GM12891 (cell line): ENCODE data around the gene EYA2.
A peak's percentile ranks its signal among the peaks of the same experiment; 100 is the strongest.

Source experiments
- DNase-seq: peaks from one replicate; pipeline ENCODE4 v3.0.0; 2011; ENCODE audit warnings: low spot score; ENCODE audit not compliant: insufficient read length
- FAIRE-seq: peaks from 2 replicates; lab custom pipeline; 2011; peaks lifted over from hg19 to GRCh38; lab: Jason Lieb, UNC
- PAX5 ChIP-seq: IDR thresholded peaks from 2 replicates; pipeline ENCODE4 v1.6.1; 2011; ENCODE audit warnings: low read length, moderate library complexity, mild to moderate bottlenecking; ENCODE audit not compliant: insufficient read depth, severe bottlenecking
- POLR2A ChIP-seq: IDR thresholded peaks from 2 replicates; pipeline ENCODE4 v1.6.1; 2011; ENCODE audit warnings: low read depth, low read length, control low read depth
- POLR2AphosphoS5 ChIP-seq: IDR thresholded peaks from 2 replicates; pipeline ENCODE4 v1.6.1; 2011; ENCODE audit warnings: low read depth, low read length, control low read depth
- POU2F2 ChIP-seq: IDR thresholded peaks from 2 replicates; pipeline ENCODE4 v1.6.1; 2011; ENCODE audit warnings: low read depth, mild to moderate bottlenecking, control low read depth, low read length, moderate library complexity
- SPI1 ChIP-seq: IDR thresholded peaks from 2 replicates; pipeline ENCODE4 v1.6.1; 2011; ENCODE audit warnings: low read depth, low read length, control low read depth
- TAF1 ChIP-seq: IDR thresholded peaks from 2 replicates; pipeline ENCODE4 v1.6.1; 2011; ENCODE audit warnings: low read depth, low read length, control low read depth

The EYA2 gene

GRCh38 chr20:47139934-47140535 lies 245.4 kb downstream of the EYA2 start:
- DNase-seq: no peak
- FAIRE-seq: no peak
- TF ChIP-seq POLR2A (no peak), POLR2AphosphoS5 (no peak), POU2F2 (no peak), SPI1 (no peak), TAF1 (no peak), PAX5 (no peak)

- FAIRE-seq (no peak), DNase-seq (no peak)
- TF ChIP-seq POLR2AphosphoS5 (no peak), POU2F2 (no peak), PAX5 (no peak)
These were observed 246.8 kb downstream of the EYA2 start for GRCh38 chr20:47141350-47141921.

DNA sequence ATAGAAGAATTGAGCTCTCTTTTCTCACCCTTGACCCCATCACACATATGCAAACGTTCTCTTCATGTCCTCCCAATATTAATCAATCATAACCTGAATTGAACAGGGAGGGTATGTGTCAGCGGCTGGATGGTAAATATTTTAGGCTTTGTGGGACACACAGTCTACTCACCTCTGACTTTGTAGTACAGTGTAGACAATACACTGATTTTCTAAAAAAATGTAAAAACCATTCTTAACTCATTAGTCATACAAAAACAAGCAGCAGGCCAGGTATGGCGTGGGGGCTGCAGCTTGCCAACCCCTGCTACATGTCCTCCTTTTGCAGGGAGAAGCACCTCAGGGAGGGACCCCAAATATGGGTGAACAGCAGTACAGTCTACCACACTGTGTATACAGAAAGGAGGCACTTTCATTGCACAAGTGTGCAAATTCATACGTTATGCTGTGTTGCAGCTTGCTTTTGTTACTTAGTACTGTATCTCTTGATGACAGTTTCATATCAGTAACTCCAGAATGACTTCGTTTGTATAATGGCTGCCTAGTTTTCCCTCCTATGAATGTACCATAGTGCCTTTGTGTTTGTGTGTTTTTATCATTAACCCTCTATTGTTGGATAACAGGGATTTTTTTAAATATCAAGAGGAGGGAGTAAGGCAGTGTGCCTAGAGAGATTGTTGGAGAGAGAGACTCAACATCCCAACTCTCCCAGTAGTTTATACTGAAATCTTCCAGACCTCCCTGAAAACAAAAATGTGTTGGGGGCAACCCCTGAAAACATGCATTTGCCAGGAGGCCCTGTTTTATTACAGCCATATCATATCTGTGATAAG lies 247.5 kb downstream of the EYA2 start:
- no peak for FAIRE-seq
- TF ChIP-seq TAF1 (no peak), POLR2A (no peak), PAX5 (no peak), POU2F2 (no peak), POLR2AphosphoS5 (no peak), SPI1 (no peak)
- DNase-seq: no peak

- no peak for TF ChIP-seq SPI1
- TF ChIP-seq POU2F2: no peak
- TF ChIP-seq PAX5: no peak
- no peak for TF ChIP-seq POLR2AphosphoS5
- TF ChIP-seq POLR2A: no peak
- TF ChIP-seq TAF1: no peak
- FAIRE-seq (no peak), DNase-seq (no peak)
These were observed 248.1 kb downstream of the EYA2 start for GRCh38 chr20:47142774-47143170.

DNA sequence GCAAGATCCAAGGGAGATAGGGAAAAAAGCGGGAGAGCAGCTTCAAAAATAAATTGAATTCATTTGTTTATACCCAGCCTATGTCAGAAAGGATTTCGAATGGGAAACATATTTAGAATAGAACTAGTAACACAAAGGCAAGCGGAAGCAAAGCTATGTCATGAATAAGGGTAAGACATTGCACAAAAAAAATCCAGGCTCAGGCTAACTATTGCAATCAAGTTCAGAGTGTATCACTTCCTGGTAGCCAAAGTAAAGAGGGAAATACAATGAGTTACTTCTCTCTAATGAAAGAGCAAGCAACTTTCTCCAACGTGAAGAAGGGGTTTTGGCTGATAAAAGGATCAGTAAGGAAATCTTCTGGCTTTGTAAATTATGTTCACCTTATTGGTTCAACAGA lies 249.0 kb downstream of the EYA2 start:
- FAIRE-seq (no peak), DNase-seq (no peak)
- TF ChIP-seq POLR2A (no peak), PAX5 (no peak), POLR2AphosphoS5 (no peak), TAF1 (no peak), SPI1 (no peak), POU2F2 (no peak)

DNA sequence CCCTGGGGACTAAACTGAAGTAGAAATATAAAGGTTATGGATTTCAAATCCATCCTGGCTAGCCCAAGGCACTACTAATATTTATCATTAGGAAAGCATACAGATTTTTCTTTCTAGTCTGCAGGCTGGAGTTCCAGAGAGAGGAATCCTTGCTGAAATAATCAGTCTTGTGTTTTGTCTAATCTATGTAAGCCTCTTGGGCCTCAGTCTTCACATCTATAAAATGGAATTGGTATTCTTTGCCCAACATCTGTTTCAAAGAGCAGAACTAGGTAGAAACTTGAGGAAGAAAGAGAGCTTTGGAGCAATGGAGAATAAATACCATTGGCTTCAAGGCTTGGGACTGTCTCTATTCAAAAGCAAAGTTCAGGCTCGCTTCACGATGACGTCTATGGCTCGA lies 249.8 kb downstream of the EYA2 start:
- DNase-seq: no peak
- no peak for FAIRE-seq
- TF ChIP-seq TAF1 (no peak), POLR2A (no peak), PAX5 (no peak), SPI1 (no peak), POU2F2 (no peak), POLR2AphosphoS5 (no peak)

DNA sequence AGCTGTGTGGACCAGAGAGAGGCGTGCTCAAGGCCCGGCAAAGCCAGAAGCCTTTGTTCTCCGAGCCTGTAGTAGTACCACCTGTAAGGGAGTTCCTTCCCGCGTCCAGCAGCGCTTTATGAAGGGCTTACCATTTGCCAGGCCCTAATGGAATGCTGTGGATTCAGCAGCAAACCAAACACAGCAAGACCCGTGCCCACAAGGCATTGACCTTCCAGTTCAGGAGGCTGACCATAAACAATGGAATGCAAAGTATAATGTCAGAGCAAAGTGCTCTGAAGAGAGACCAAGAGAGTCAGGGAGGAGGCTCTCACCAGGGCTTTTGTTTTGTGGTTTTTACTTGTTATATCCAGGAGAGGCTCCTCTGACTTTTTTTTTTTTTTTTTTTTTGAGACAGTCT lies 252.0 kb downstream of the EYA2 start:
- TF ChIP-seq SPI1 (no peak), PAX5 (no peak), POLR2AphosphoS5 (no peak), TAF1 (no peak), POU2F2 (no peak), POLR2A (no peak)
- no peak for FAIRE-seq
- DNase-seq: no peak

DNA sequence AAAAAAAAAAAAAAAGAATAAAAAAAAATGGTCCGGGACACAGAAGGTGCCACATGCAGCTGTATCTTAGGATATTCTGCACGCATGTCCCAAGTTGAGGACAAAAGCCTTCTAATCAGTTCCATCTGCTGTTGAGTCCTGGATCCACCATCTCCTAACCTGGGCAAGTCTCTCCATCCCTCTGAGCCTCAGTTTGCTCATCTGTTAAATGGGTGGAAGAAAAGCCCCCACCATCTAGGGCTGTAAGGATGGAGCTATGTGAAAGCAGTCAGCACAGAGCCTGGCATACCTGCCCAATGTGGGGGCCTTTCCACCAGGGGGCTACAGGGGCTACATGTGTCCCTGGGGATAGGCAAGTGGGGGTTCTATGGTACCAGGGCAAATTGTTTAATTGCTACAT lies 253.4 kb downstream of the EYA2 start:
- TF ChIP-seq TAF1: no peak
- no peak for TF ChIP-seq POU2F2
- no peak for TF ChIP-seq PAX5
- DNase-seq: no peak
- FAIRE-seq: no peak

- FAIRE-seq (no peak), DNase-seq (no peak)
- TF ChIP-seq POLR2AphosphoS5 (no peak), POU2F2 (no peak)
These were observed 255.3 kb downstream of the EYA2 start for GRCh38 chr20:47149939-47150338.

GRCh38 chr20:47150403-47151152 lies 255.9 kb downstream of the EYA2 start:
- FAIRE-seq (no peak), DNase-seq (peak; percentile 31)
- TF ChIP-seq POLR2A: no peak
- no peak for TF ChIP-seq PAX5
